ENCODE data around the gene NDE1.
"Not testable (repeated sequence)": the region's sequence is repeated elsewhere in the genome, so short reads cannot be mapped to it uniquely, and the experiment has no call there.

The NDE1 gene

DNA sequence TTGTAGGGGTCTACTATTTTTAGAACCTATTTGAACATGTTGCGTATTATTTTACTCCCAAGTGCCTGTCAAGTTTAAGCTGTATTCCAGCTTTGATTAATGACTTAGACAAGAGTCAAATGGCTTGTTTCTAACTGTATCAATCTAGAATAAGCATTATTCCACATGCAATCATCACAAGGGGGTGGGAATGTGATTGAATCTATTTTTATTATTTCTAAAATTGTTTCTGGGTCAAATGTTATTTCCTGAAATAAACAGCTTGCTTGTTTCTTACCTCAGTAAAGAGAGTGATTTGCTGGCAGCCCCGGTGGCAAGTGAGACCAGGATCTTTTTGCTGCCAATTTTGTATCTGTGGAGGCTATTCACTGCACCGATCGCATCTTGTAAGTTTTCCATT is 28.6 kb upstream of the NDE1 start:
- DNase-seq (ENCODE audit: low spot score) = no peak

DNA sequence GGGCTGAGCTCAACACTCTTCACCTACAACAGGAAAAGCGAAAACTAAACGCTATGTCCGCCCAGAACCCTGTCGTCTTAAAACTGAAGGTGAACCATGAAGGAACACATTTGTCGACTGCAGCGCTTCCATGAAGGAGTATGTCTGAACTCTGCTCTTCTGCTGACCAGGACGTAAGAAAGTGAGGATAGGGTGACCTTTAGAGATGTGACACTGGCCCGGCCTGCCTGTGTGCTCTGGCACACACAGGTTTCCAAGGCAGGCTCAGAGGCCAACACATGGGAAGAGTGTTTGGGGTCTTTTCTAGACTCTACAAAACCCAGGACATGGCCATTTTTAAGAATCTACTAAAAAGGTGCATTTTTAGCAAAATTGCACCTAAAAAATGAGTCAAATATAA is 28.2 kb upstream of the NDE1 start:
- no peak for DNase-seq (ENCODE audit: low spot score)

- DNase-seq (ENCODE audit: low spot score) = no peak
Observed at GRCh38 chr16:15631730-15632409, 18.2 kb upstream of the NDE1 start.

DNA sequence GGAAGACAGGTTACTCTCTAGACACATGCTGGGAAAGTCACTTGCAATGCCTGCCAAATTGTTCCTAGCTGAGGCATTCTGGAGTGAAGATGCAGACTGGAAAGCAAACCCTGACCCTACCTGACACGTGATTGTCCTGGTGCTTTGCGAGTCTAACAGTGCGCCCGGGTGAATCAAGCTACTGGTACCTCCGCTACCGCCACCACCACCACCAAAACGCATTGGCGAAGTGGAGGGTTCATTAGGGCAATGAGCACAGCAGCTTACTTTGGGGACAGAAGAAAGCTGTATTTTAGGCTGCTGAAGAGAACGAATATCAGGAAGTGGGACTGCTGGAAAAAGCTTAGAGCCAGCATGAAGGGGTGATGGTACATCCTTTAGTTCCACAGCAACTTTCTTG is 14.1 kb upstream of the NDE1 start:
- no peak for DNase-seq (ENCODE audit: low spot score)

GRCh38 chr16:15636392-15636873 is 13.6 kb upstream of the NDE1 start:
- DNase-seq (ENCODE audit: low spot score) = no peak

DNA sequence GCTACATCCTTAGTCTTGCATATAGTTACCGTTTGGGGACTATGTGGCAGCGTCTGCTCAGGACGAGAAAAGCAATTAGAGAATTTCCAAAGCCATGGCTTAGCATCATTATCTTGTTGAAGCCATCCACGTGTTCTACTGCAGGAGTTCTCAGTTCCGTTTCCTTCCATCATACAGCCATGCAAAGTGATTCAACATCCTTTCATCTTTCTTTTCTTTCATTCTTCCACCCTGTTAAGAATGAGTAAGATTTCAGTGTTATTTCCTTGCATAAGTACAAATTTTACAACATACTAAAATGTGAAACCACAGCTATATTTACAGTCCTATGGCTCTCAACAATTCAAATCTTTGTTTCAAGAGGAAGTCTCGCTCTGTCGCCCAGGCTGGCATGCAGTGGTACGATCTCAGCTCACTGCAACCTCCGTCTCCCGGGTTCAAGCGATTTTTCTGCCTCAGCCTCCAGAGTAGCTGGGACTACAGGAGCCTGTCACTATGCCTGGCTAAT is 10.9 kb upstream of the NDE1 start:
- DNase-seq (ENCODE audit: low spot score) = no peak

- DNase-seq (ENCODE audit: low spot score) = no peak
Observed at GRCh38 chr16:15640966-15641365, 9.1 kb upstream of the NDE1 start.

- DNase-seq (ENCODE audit: low spot score) = no peak
Observed at GRCh38 chr16:15641753-15642556, 8.1 kb upstream of the NDE1 start.

- DNase-seq (ENCODE audit: low spot score) = no peak
Observed at GRCh38 chr16:15642557-15643047, 7.4 kb upstream of the NDE1 start.

GRCh38 chr16:15643048-15643945 is 6.7 kb upstream of the NDE1 start, which contains the start of gene MARF1:
MARF1 (minus strand) TSS chr16:15643154; CDS start chr16:15639233, 3,921 bp downstream.
- peak; percentile 99 for DNase-seq (ENCODE audit: low spot score)

- no peak for DNase-seq (ENCODE audit: low spot score)
Observed at GRCh38 chr16:15643946-15644250, 6.1 kb upstream of the NDE1 start.

DNA sequence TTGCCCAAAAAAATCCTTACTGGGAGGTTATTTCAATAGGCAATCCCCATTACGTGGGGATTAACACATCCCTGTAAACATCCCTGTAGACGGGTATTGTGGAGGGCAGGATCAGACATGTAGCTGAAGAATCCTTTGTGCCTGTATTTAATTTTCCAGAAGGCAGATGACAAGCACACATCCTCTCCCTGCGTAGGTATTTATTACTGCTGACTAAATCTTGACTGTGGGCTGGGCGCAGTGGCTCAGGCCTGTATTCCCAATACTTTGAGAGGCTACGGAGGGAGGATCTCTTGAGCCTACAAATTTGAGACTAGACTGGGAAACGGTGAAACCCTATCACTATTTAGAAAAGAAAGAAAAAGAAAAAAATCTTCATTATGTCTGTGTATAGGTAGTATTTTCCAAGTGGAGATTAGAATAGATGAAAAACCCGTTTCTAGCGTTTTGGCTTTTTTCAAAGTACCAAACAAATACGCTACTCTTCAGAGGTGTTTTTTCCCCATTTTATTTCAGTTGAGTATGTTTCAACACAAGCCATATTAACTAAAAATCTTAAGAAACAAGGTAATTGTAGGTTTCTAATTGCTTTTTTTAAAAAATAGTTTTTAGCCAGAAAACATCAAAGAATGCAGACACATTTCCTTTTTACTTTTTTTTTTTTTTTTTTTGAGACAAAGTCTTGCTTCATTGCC is 5.6 kb upstream of the NDE1 start:
- no peak for DNase-seq (ENCODE audit: low spot score)

DNA sequence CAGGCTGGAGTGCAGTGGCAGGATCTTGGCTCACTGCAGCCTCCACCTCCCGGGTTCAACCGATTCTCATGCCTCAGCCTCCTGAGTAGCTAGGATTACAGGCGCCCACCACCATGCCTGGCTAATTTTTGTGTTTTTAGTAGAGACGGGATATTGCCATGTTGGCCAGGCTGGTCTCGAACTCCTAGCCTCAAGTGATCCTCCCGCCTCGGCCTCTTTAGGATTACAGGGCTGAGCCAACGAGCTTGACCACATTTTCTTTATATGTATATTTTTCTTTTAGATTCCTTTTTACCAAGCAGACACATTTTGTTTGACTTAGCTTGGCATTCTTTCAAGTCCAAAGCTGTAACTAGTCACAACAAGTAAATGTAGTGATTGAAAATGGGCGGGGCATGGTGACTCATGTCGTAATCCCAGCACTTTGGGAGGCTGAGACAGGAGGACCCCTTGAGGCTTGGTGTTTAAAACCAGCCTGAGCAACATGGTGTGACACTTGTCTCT is 5.0 kb upstream of the NDE1 start:
- DNase-seq (ENCODE audit: low spot score) = not testable (repeated sequence)

DNA sequence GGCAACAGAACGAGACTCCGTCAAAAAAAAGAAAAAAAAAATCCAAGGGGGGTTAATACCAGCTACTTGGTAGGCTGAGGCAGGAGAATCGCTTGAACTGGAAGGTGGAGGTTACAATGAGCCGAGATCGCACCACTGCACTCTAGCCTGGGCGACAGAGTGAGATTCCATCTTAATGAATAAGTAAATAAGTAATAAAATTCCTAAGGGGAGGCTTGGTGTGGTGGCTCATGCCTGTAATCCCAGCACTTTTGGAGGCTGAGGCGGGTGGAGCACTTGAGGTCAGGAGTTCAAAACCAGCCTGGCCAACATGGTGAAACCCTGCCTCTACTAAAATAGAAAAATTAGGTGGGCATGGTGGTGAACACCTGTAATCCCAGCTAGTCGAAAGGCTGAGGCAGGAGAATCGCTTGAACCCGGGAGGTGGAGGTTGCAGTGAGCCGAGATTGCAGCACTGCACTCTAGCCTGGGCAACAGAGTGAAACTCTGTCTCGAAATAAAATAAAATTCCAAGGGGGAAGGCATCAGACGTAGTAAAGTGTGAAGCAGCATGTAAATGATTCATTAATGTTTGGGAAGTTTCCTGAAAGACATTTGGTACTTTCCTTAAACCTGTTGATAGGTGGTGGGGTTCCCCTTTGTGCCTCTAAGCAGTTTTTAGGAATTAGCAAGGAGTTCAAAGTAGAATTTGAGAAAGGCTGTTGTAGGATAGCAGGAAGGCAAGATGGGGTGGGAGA is 3.3 kb upstream of the NDE1 start:
- not testable (repeated sequence) for DNase-seq (ENCODE audit: low spot score)

GRCh38 chr16:15647294-15648014 is 2.6 kb upstream of the NDE1 start:
- no peak for DNase-seq (ENCODE audit: low spot score)

- DNase-seq (ENCODE audit: low spot score) = no peak
Observed at GRCh38 chr16:15648135-15648730, 1.8 kb upstream of the NDE1 start.

- not testable (repeated sequence) for DNase-seq (ENCODE audit: low spot score)
Observed at GRCh38 chr16:15649311-15649710, 734 bp upstream of the NDE1 start.

GRCh38 chr16:15649727-15650018 is 372 bp upstream of the NDE1 start:
- DNase-seq (ENCODE audit: low spot score) = no peak

DNA sequence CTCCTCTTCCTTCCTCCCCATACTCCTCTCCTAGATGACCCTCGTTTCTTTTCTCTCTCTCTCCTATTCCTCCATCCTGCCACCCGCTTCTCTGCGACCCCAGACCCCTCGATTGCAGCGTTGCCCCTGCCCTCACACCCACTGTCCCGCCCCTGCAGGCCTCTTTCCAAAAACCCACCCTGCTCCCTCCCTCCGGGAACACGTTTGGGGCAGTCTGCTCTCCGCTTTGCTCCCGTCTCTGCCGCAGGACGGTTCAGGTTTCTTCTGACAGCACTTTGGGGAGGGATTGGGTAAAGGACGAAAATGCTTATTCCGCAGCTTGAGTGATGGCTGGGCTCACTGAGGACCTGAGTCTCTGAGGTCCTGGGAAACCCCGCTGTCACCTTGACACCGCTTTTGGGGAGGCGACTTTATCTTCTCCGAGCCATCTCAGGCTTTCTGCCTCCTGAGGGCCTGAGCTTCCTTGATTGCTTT is 690 bp downstream of the NDE1 start:
- no peak for DNase-seq (ENCODE audit: low spot score)

All from left forelimb (tissue), 1 donor.